GM19239 (cell line): Measurements from ENCODE around the gene CHAF1A.
A peak's percentile ranks its signal among the peaks of the same experiment; 100 is the strongest.

Experiments used
- DNase-seq: peaks from one replicate; pipeline ENCODE4 v3.0.0; 2011; ENCODE audit warnings: low spot score; ENCODE audit not compliant: insufficient read length
- FAIRE-seq: peaks from 2 replicates; lab custom pipeline; 2011; peaks lifted over from hg19 to GRCh38; lab: Jason Lieb, UNC

The CHAF1A gene

GRCh38 chr19:4400135-4400936 lies 2.1 kb upstream of the CHAF1A start, which contains the start of gene SH3GL1:
Gene SH3GL1, minus strand, starts transcription at chr19:4400547. Its CDS starts 179 bp downstream, at chr19:4400368.
- peak; percentile 72 for DNase-seq
- FAIRE-seq = peak; percentile 83

GRCh38 chr19:4401769-4402170 lies 670 bp upstream of the CHAF1A start:
- no peak for FAIRE-seq
- DNase-seq = no peak

GRCh38 chr19:4403005-4403761 lies 743 bp downstream of the CHAF1A start:
- FAIRE-seq (no peak), DNase-seq (no peak)

GRCh38 chr19:4405977-4406376 lies 3.5 kb downstream of the CHAF1A start:
- FAIRE-seq = no peak
- DNase-seq = no peak

GRCh38 chr19:4406626-4407025 lies 4.2 kb downstream of the CHAF1A start:
- no peak for FAIRE-seq

GRCh38 chr19:4409123-4409933 lies 6.9 kb downstream of the CHAF1A start:
- FAIRE-seq = no peak
- DNase-seq = no peak

More at GRCh38 chr19:4406626-4407025, 4.2 kb downstream of the CHAF1A start:
- DNase-seq = no peak

GRCh38 chr19:4413588-4413987 lies 11.1 kb downstream of the CHAF1A start:
- DNase-seq (no peak), FAIRE-seq (no peak)

GRCh38 chr19:4414144-4414799 lies 11.8 kb downstream of the CHAF1A start:
- DNase-seq (no peak), FAIRE-seq (no peak)

GRCh38 chr19:4414800-4415321 lies 12.4 kb downstream of the CHAF1A start:
- FAIRE-seq (no peak), DNase-seq (no peak)

- no peak for DNase-seq
- FAIRE-seq = no peak
Observed at GRCh38 chr19:4415352-4415751, 12.9 kb downstream of the CHAF1A start.

- no peak for DNase-seq
Observed at GRCh38 chr19:4416268-4416667, 13.8 kb downstream of the CHAF1A start.

GRCh38 chr19:4423416-4424126 lies 21.1 kb downstream of the CHAF1A start:
- DNase-seq (no peak), FAIRE-seq (peak; percentile 56)

More at GRCh38 chr19:4416268-4416667, 13.8 kb downstream of the CHAF1A start:
- no peak for FAIRE-seq

- FAIRE-seq (no peak), DNase-seq (no peak)
Observed at GRCh38 chr19:4425537-4425936, 23.1 kb downstream of the CHAF1A start.

- DNase-seq = no peak
- no peak for FAIRE-seq
Observed at GRCh38 chr19:4428326-4428975, 26.0 kb downstream of the CHAF1A start.

GRCh38 chr19:4429256-4429655 lies 26.8 kb downstream of the CHAF1A start:
- FAIRE-seq (no peak), DNase-seq (no peak)

- no peak for FAIRE-seq
- no peak for DNase-seq
Observed at GRCh38 chr19:4429771-4430171, 27.3 kb downstream of the CHAF1A start.

- DNase-seq (no peak), FAIRE-seq (no peak)
Observed at GRCh38 chr19:4430760-4431159, 28.3 kb downstream of the CHAF1A start.

- no peak for FAIRE-seq
- no peak for DNase-seq
Observed at GRCh38 chr19:4431296-4431695, 28.9 kb downstream of the CHAF1A start.
